ENCODE data around the gene LINC01488. TPM values are rescaled to one million over a fixed set of nuclear protein-coding genes. Genes with fewer than 3 reads are reported as not detected.

Gene LINC01488
- total and polyA plus RNA-seq, 9 of the 15 experiments (the other 6 are each of a cell fraction or from before 2014, with no cell fraction given): not detected

GRCh38 chr11:69444381-69445130 lies 36.9 kb upstream of the LINC01488 start (continued):
- TF ChIP-seq NR3C1 (CRISPR knock-in tag; IDR thresholded peaks at IDR 0.05): no peak
- peak; percentile 59 for TF ChIP-seq PKNOX1 (IDR thresholded peaks at IDR 0.05)
- peak; percentile 97 for TF ChIP-seq GABPB1 (CRISPR knock-in tag; IDR thresholded peaks at IDR 0.05)
- TF ChIP-seq HES1 (IDR thresholded peaks at IDR 0.05; ENCODE audit: low read depth): peak; percentile 8; the same call in 1 of the 2 replicates
- no peak for TF ChIP-seq ETS2 (tag; IDR thresholded peaks at IDR 0.05; ENCODE audit: borderline replicate concordance, poor library complexity, severe bottlenecking)
- TF ChIP-seq RREB1 (CRISPR knock-in tag; IDR thresholded peaks at IDR 0.05): 0 out of 2 replicates have a peak, but pooled peaks have one; percentile 43
- 0 out of 2 replicates have a peak, but pooled peaks have one; percentile 53 for TF ChIP-seq CAMTA2 (CRISPR knock-in tag; conservative IDR thresholded peaks at IDR 0.05)
- no peak for TF ChIP-seq RERE (CRISPR knock-in tag; IDR thresholded peaks at IDR 0.05; ENCODE audit: borderline replicate concordance)
- TF ChIP-seq CXXC5 (CRISPR knock-in tag; IDR thresholded peaks at IDR 0.05): peak; percentile 83
- TF ChIP-seq ATF2 (CRISPR knock-in tag; IDR thresholded peaks at IDR 0.05): peak; percentile 75; the same call in 1 of the 2 replicates
- TF ChIP-seq ZNF175 (CRISPR knock-in tag; IDR thresholded peaks at IDR 0.05; ENCODE audit: low read depth): peak; percentile 55; the same call in 1 of the 2 replicates

Data from K562 (cell line).